ENCODE data around the gene RPUSD3. TPM values are rescaled to one million over a fixed set of nuclear protein-coding genes. Genes with fewer than 3 reads are reported as not detected.

The RPUSD3 gene
- total and polyA plus RNA-seq, 9 of the 15 experiments (the other 6 are each of a cell fraction or from before 2014, with no cell fraction given): 13.8 to 99.0 (median 59.3) TPM

GRCh38 chr3:9809239-9809614 lies 34.6 kb downstream of the RPUSD3 start:
- Histone ChIP-seq H3K36me3 (ENCODE audit: control insufficient read depth, insufficient read depth, low read length) (peaks cover 84% of the 10 kb centered on the region), H4K20me1 (replicated peaks; ENCODE audit: control insufficient read depth, insufficient read depth, low read length) (0 out of 2 replicates have a peak, but pooled peaks cover 3% of the 10 kb centered on the region), H3K4me3 (no peak overlapping the region), H3K27me3 (ENCODE audit: control insufficient read depth in 2 of 2, insufficient read depth in 2 of 2, low read length in 2 of 2) (no peaks in the 10 kb centered on the region), H3K9me1 (ENCODE audit: control insufficient read depth, insufficient read depth, low read length) (no peaks in the 10 kb centered on the region), H3K9ac (ENCODE audit: insufficient read depth in 1 of 2, low read depth in 2 of 2, low read length in 2 of 2) (no peak overlapping the region), H2AFZ (ENCODE audit: low read depth, low read length) (no peak overlapping the region), H3K4me1 (replicated peaks in 1 of 2; ENCODE audit: control insufficient read depth in 2 of 2, insufficient read depth in 2 of 2, low read length in 2 of 2) (peaks cover 0 to 8% of the 10 kb centered on the region in 2 experiments; a peak in 2 of 5 replicates), H3K79me2 (ENCODE audit: control insufficient read depth, insufficient read depth, low read length) (no peaks in the 10 kb centered on the region), H3K9me3 (replicated peaks; ENCODE audit: control insufficient read depth, insufficient read depth, low read depth, low read length) (no peaks in the 10 kb centered on the region), H3K4me2 (ENCODE audit: insufficient read depth, low read length) (no peak overlapping the region), H3K27ac (ENCODE audit: extremely low read depth, low read depth, low read length) (no peak overlapping the region)
- TF ChIP-seq, protein P1, sequence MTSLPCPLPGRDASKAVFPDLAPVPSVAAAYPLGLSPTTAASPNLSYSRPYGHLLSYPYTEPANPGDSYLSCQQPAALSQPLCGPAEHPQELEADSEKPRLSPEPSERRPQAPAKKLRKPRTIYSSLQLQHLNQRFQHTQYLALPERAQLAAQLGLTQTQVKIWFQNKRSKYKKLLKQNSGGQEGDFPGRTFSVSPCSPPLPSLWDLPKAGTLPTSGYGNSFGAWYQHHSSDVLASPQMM (CRISPR knock-in tag; IDR thresholded peaks at IDR 0.05): no peak
- TF ChIP-seq POLR2A (conservative IDR thresholded peaks at IDR 0.05): 0 out of 2 replicates have a peak, but pooled peaks have one; percentile 25
- DNase-seq (ENCODE audit: extremely low read depth in 1 of 4, low spot score in 3 of 4): no peak
- WGBS (ENCODE audit: insufficient coverage, low coverage, missing lambda C conversion rate): 97% methylated on average over 4 of the region's 4 CpGs
- FAIRE-seq: no peak
- ChIA-PET CTCF (ENCODE audit: low intra/inter-chr PET ratio) (no interaction called here), POLR2A (interaction anchor here (1.2 to 6.7 kb wide), 3 partner anchors 13 to 16 kb away, joined by 7 to 49 read pairs (median 10); partner anchors contain the start of genes ARPC4 and TADA3)
- ATAC-seq: peak; percentile 3
- in situ Hi-C loops (cut with MboI) (no loop called here), intact Hi-C loops (cut with micrococcal nuclease) (no loop called here)
- BruUV-seq (replicated peaks): no TSS peak

DNA sequence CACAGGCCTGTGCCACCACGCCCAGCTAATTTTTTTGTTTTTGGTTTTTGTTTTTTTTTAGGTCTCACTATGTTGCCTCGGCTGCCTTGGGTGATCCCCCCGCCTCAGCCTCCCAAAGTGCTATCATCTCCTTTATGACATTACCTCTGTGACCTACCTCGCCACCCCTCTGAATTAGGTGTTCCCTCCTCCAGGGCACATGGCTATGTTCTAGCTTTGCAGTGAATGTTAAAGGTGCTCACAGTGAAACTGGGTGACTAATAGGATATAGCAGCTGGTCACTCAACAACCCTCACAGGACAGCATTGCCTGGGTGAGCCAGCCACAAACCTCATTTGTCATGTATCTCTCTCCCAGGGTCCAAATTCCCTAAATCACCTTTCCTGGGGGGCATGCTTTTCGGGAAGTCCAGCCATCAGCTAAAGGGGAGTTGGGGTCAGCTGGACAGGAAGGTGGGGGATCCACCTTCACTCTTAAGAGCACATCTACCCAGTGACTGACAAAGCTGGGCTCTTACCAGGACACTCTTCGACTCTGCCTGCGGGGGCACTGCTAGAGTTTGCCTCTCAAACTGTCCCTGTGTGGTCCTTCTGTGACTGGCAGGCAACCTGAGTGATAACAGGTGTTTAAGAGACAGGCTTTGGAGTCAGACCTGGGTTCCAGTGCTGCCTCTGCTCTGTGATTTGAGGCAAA lies 35.3 kb downstream of the RPUSD3 start:
- H3K4me2 ChIP-seq (ENCODE audit: insufficient read depth, low read length): no peak overlapping the region
- intact Hi-C loops (cut with micrococcal nuclease): no loop called here
- TF ChIP-seq, protein P2, sequence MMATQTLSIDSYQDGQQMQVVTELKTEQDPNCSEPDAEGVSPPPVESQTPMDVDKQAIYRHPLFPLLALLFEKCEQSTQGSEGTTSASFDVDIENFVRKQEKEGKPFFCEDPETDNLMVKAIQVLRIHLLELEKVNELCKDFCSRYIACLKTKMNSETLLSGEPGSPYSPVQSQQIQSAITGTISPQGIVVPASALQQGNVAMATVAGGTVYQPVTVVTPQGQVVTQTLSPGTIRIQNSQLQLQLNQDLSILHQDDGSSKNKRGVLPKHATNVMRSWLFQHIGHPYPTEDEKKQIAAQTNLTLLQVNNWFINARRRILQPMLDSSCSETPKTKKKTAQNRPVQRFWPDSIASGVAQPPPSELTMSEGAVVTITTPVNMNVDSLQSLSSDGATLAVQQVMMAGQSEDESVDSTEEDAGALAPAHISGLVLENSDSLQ (IDR thresholded peaks at IDR 0.05): peak; percentile 58; the same call in 1 of the 2 replicates
- no peak for TF ChIP-seq RNF219 (CRISPR knock-in tag; IDR thresholded peaks at IDR 0.05)
- peak; percentile 55 for TF ChIP-seq POLR2B (IDR thresholded peaks at IDR 0.05; ENCODE audit: low read depth, partially characterized antibody)
- peak; percentile 49 for TF ChIP-seq CBX1 (IDR thresholded peaks at IDR 0.05; ENCODE audit: low read depth)
- TF ChIP-seq ZNF699 (CRISPR knock-in tag; IDR thresholded peaks at IDR 0.05; ENCODE audit: insufficient replicate concordance): no peak
- TF ChIP-seq RBFOX2 (IDR thresholded peaks at IDR 0.05; ENCODE audit: low read depth, low read length): 0 out of 2 replicates have a peak, but pooled peaks have one; percentile 7

More for the DNA sequence above, 35.3 kb downstream of the RPUSD3 start:
- Histone ChIP-seq H3K4me1 (replicated peaks in 1 of 2; ENCODE audit: control insufficient read depth in 2 of 2, insufficient read depth in 2 of 2, low read length in 2 of 2) (peaks cover 0 to 8% of the 10 kb centered on the region in 2 experiments; a peak in 2 of 5 replicates), H3K79me2 (ENCODE audit: control insufficient read depth, insufficient read depth, low read length) (no peaks in the 10 kb centered on the region), H4K20me1 (replicated peaks; ENCODE audit: control insufficient read depth, insufficient read depth, low read length) (0 out of 2 replicates have a peak, but pooled peaks cover 3% of the 10 kb centered on the region), H3K9ac (ENCODE audit: insufficient read depth in 1 of 2, low read depth in 2 of 2, low read length in 2 of 2) (no peak overlapping the region), H3K36me3 (ENCODE audit: control insufficient read depth, insufficient read depth, low read length) (peaks cover 88% of the 10 kb centered on the region), H2AFZ (ENCODE audit: low read depth, low read length) (no peak overlapping the region), H3K27me3 (ENCODE audit: control insufficient read depth in 2 of 2, insufficient read depth in 2 of 2, low read length in 2 of 2) (no peaks in the 10 kb centered on the region), H3K4me3 (no peak overlapping the region), H3K27ac (ENCODE audit: extremely low read depth, low read depth, low read length) (no peak overlapping the region), H3K9me3 (replicated peaks; ENCODE audit: control insufficient read depth, insufficient read depth, low read depth, low read length) (no peaks in the 10 kb centered on the region), H3K9me1 (ENCODE audit: control insufficient read depth, insufficient read depth, low read length) (peaks cover under 1% of the 10 kb centered on the region)
- in situ Hi-C loops (cut with MboI): no loop called here
- ATAC-seq (peak; percentile 81), DNase-seq (ENCODE audit: extremely low read depth in 1 of 4, low spot score in 3 of 4) (peak in 3 of 4 experiments; percentile 44 to 51 (median 44)), FAIRE-seq (peak; percentile 65)
- WGBS (ENCODE audit: insufficient coverage, low coverage, missing lambda C conversion rate): 91% methylated on average over 7 of the region's 7 CpGs
- no TSS peak for BruUV-seq (replicated peaks)
- CTCF ChIA-PET (ENCODE audit: low intra/inter-chr PET ratio): no interaction called here
- POLR2A ChIA-PET: interaction anchor here (0.6 to 6.7 kb wide), 9 partner anchors 12 to 208 kb away, joined by 3 to 49 read pairs (median 4); partner anchors contain the start of genes ARPC4, EMC3 and TADA3

All from K562 (cell line).